Neural cell (in vitro differentiated cells): Measurements from ENCODE around the gene LPP. TPM values are rescaled to one million over a fixed set of nuclear protein-coding genes. Genes with fewer than 3 reads are reported as not detected.

Experiments used
- H2AFZ ChIP-seq: fragments of 200-600, 300-800 bp; sonication (generic), shearing (Covaris generic); 2 replicates; pipeline ENCODE4 v1.6.0; 2014; ENCODE audit warnings: low read depth, mild to moderate bottlenecking, antibody characterized with exemption, low read length, moderate library complexity
- H3F3A ChIP-seq: fragments of 200-600 bp; shearing (Covaris generic); 2 replicates; pipeline ENCODE4 v1.6.1; 2016; ENCODE audit warnings: mild to moderate bottlenecking, moderate library complexity, mixed read lengths, antibody characterized with exemption, low read length; ENCODE audit not compliant: insufficient read depth, poor library complexity, severe bottlenecking
- H3K27ac ChIP-seq: fragments of 200-600, 300-800 bp; sonication (generic), shearing (Covaris generic); 2 replicates; pipeline ENCODE4 v1.5.1; 2014; ENCODE audit warnings: mild to moderate bottlenecking, low read length, moderate library complexity
- H3K27me3 ChIP-seq: fragments of 300-800, 200-600 bp; sonication (generic), shearing (Covaris generic); 2 replicates; pipeline ENCODE4 v1.6.0; 2014; ENCODE audit warnings: mild to moderate bottlenecking, low read depth, low read length, moderate library complexity; ENCODE audit not compliant: insufficient read depth
- H3K36me3 ChIP-seq: fragments of 300-800, 200-600 bp; sonication (generic), shearing (Covaris generic); 2 replicates; pipeline ENCODE4 v1.5.1; 2014; ENCODE audit warnings: mild to moderate bottlenecking, antibody characterized with exemption, low read length, moderate library complexity; ENCODE audit not compliant: insufficient read depth
- H3K4me2 ChIP-seq: fragments of 300-800, 200-600 bp; sonication (generic), shearing (Covaris generic); 2 replicates; pipeline ENCODE4 v1.6.0; 2014; ENCODE audit warnings: mild to moderate bottlenecking, low read length
- H3K4me3 ChIP-seq: fragments of 300-800, 200-600 bp; sonication (generic), shearing (Covaris generic); 2 replicates; pipeline ENCODE4 v1.5.1; 2014; ENCODE audit warnings: mild to moderate bottlenecking, low read length, moderate library complexity
- H3K79me2 ChIP-seq: fragments of 200-600 bp; shearing (Covaris generic); replicated peaks from 2 replicates; pipeline ENCODE4 v1.6.0; 2014; ENCODE audit warnings: mild to moderate bottlenecking, low read length, moderate library complexity; ENCODE audit not compliant: insufficient read depth
- H3K9ac ChIP-seq: fragments of 300-800, 200-600 bp; sonication (generic), shearing (Covaris generic); 2 replicates; pipeline ENCODE4 v1.6.1; 2016; ENCODE audit warnings: mild to moderate bottlenecking, low read length, mixed read lengths
- H3K9me2 ChIP-seq: fragments of 200-600 bp; shearing (Covaris generic); 2 replicates; pipeline ENCODE4 v1.6.1; 2016; ENCODE audit warnings: mild to moderate bottlenecking, low read length, mixed read lengths; ENCODE audit not compliant: insufficient read depth
- H3K9me3 ChIP-seq: fragments of 200-600, 300-800 bp; sonication (generic), shearing (Covaris generic); 2 replicates; pipeline ENCODE4 v1.6.1; 2016; ENCODE audit warnings: mild to moderate bottlenecking, mixed run types, low read length, moderate library complexity, mixed read lengths
- H4K20me1 ChIP-seq: fragments of 200-600 bp; shearing (Covaris generic); 2 replicates; pipeline ENCODE4 v1.6.1; 2016; ENCODE audit warnings: mild to moderate bottlenecking, mixed run types; ENCODE audit not compliant: insufficient read depth
- CTCF ChIP-seq: fragments of 450-650 bp; IDR thresholded peaks from 2 replicates; pipeline ENCODE4 v1.5.1; 2014; ENCODE audit warnings: antibody characterized with exemption, mild to moderate bottlenecking, moderate library complexity; ENCODE audit not compliant: poor library complexity, severe bottlenecking
- EP300 ChIP-seq: fragments of 450-650 bp; conservative IDR thresholded peaks from 2 replicates; pipeline ENCODE4 v1.6.1; 2014; ENCODE audit warnings: antibody characterized with exemption, mild to moderate bottlenecking, moderate library complexity; ENCODE audit not compliant: poor library complexity, severe bottlenecking
- EZH2 ChIP-seq: fragments of 200-600, 300-800 bp; shearing (Covaris generic), sonication (generic); IDR thresholded peaks from 2 replicates; pipeline ENCODE4 v1.6.1; 2014; ENCODE audit warnings: antibody characterized with exemption, low read length, borderline replicate concordance, mild to moderate bottlenecking; ENCODE audit not compliant: insufficient read depth, poor library complexity, severe bottlenecking
- MXI1 ChIP-seq: fragments of 450-650 bp; conservative IDR thresholded peaks from 2 replicates; pipeline ENCODE4 v1.6.1; 2014; ENCODE audit warnings: antibody characterized with exemption, mild to moderate bottlenecking; ENCODE audit not compliant: poor library complexity, severe bottlenecking
- POLR2AphosphoS5 ChIP-seq: IDR thresholded peaks from 2 replicates; pipeline ENCODE4 v1.6.1; 2012
- RAD21 ChIP-seq: fragments of 450-650 bp; conservative IDR thresholded peaks from 2 replicates; pipeline ENCODE4 v1.6.1; 2014; ENCODE audit warnings: antibody characterized with exemption, mild to moderate bottlenecking, moderate library complexity
- REST ChIP-seq: IDR thresholded peaks from 2 replicates; pipeline ENCODE4 v1.6.1; 2012; ENCODE audit warnings: borderline replicate concordance
- SMC3 ChIP-seq: fragments of 450-650 bp; conservative IDR thresholded peaks from 2 replicates; pipeline ENCODE4 v1.6.1; 2014; ENCODE audit warnings: antibody characterized with exemption, mild to moderate bottlenecking, moderate library complexity; ENCODE audit not compliant: poor library complexity
- TAF1 ChIP-seq: IDR thresholded peaks from 2 replicates; pipeline ENCODE4 v1.6.1; 2012; ENCODE audit warnings: low read depth
- polyA plus RNA-seq: library from polyadenylated mRNA; depleted of rRNA; stranded (reverse); fragments of >200 nt; gene quantifications from 2 replicates; pipeline ENCODE4 v1.2.3, GENCODE V29; 2014

LPP gene
- polyA plus RNA-seq, 1 donor from 2014 or later, result 3.0 TPM

- Histone ChIP-seq H3K4me2 (no peak overlapping the region), H4K20me1 (no peaks in the 10 kb centered on the region), H2AFZ (no peak overlapping the region), H3K9me3 (no peaks in the 10 kb centered on the region), H3K27ac (no peak overlapping the region), H3K27me3 (no peaks in the 10 kb centered on the region), H3F3A (no peaks in the 10 kb centered on the region), H3K9me2 (no peaks in the 10 kb centered on the region), H3K79me2 (no peaks in the 10 kb centered on the region), H3K36me3 (no peaks in the 10 kb centered on the region), H3K9ac (no peak overlapping the region), H3K4me3 (no peak overlapping the region)
- TF ChIP-seq POLR2AphosphoS5 (no peak), EZH2 (no peak), RAD21 (no peak), EP300 (no peak), MXI1 (no peak), TAF1 (no peak), CTCF (no peak), REST (no peak), SMC3 (no peak)
Observed at GRCh38 chr3:188542196-188542595, 388.2 kb downstream of the LPP start.

- Histone ChIP-seq H3K79me2 (no peaks in the 10 kb centered on the region), H2AFZ (no peak overlapping the region)
- TF ChIP-seq EP300 (no peak), REST (no peak), SMC3 (no peak), MXI1 (no peak), POLR2AphosphoS5 (no peak), CTCF (no peak), RAD21 (no peak), EZH2 (no peak), TAF1 (no peak)
Observed at GRCh38 chr3:188544012-188544411, 390.1 kb downstream of the LPP start.

More at GRCh38 chr3:188544012-188544411, 390.1 kb downstream of the LPP start:
- no peaks in the 10 kb centered on the region for H4K20me1 ChIP-seq
- H3K4me2 ChIP-seq, result no peak overlapping the region
- H3K36me3 ChIP-seq, result no peaks in the 10 kb centered on the region
- no peaks in the 10 kb centered on the region for H3K27me3 ChIP-seq
- no peak overlapping the region for H3K9ac ChIP-seq
- no peak overlapping the region for H3K27ac ChIP-seq
- H3K9me2 ChIP-seq, result no peaks in the 10 kb centered on the region
- H3K9me3 ChIP-seq, result no peaks in the 10 kb centered on the region
- H3K4me3 ChIP-seq, result no peak overlapping the region
- H3F3A ChIP-seq, result no peaks in the 10 kb centered on the region
